Measurements from ENCODE around the gene PPM1N. TPM values are rescaled to one million over a fixed set of nuclear protein-coding genes. Genes with fewer than 3 reads are reported as not detected.
A peak's percentile ranks its signal among the peaks of the same experiment; 100 is the strongest.

PPM1N gene
- total and polyA plus RNA-seq, 2 of the 13 experiments (the other 11 are each of a cell fraction or from before 2014, with no cell fraction given), result 0.31 to 1.8 TPM

- TF ChIP-seq ZNF318 (CRISPR knock-in tag; IDR thresholded peaks at IDR 0.05) (peak; percentile 28; the same call in 1 of the 2 replicates), SMAD1 (CRISPR knock-in tag; IDR thresholded peaks at IDR 0.05; ENCODE audit: borderline replicate concordance, low read depth) (no peak), REL (CRISPR knock-in tag; conservative IDR thresholded peaks at IDR 0.05) (no peak), IKZF5 (CRISPR knock-in tag; IDR thresholded peaks at IDR 0.05) (peak; percentile 100), HMGXB4 (CRISPR knock-in tag; IDR thresholded peaks at IDR 0.05; ENCODE audit: borderline replicate concordance in 1 of 2, low read depth in 1 of 2) (peak; percentile 24 to 59; a peak in 3 of 4 replicates), ZNF615 (CRISPR knock-in tag; IDR thresholded peaks at IDR 0.05; ENCODE audit: borderline replicate concordance) (no peak), ZNF512B (CRISPR knock-in tag; IDR thresholded peaks at IDR 0.05; ENCODE audit: borderline replicate concordance) (0 out of 2 replicates have a peak, but pooled peaks have one; percentile 33), HNRNPUL1 (IDR thresholded peaks at IDR 0.05; ENCODE audit: low read depth, low read length) (no peak), ZNF431 (CRISPR knock-in tag; IDR thresholded peaks at IDR 0.05; ENCODE audit: borderline replicate concordance, low read depth) (0 out of 2 replicates have a peak, but pooled peaks have one; percentile 59), BCL6 (CRISPR knock-in tag; IDR thresholded peaks at IDR 0.05) (peak; percentile 75), ZNF780A (CRISPR knock-in tag; IDR thresholded peaks at IDR 0.05) (no peak), PPARG (CRISPR knock-in tag; conservative IDR thresholded peaks at IDR 0.05) (0 out of 2 replicates have a peak, but pooled peaks have one; percentile 53)
These were observed 42.3 kb upstream of the PPM1N start (continued) for GRCh38 chr19:45455707-45456499.
